Sigmoid colon (tissue), 7 donors: ENCODE data around the gene HNRNPC. TPM values are rescaled to one million over a fixed set of nuclear protein-coding genes. Genes with fewer than 3 reads are reported as not detected.
A peak's percentile ranks its signal among the peaks of the same experiment; 100 is the strongest.
"Not testable (repeated sequence)": the region's sequence is repeated elsewhere in the genome, so short reads cannot be mapped to it uniquely, and the experiment has no call there.

Experiments
- DNase-seq: peaks from one replicate; pipeline ENCODE4 v3.0.0-alpha.2; 2019
- H3K27ac ChIP-seq, 4 donors: fragments of 200-600 bp; sonication (generic); one replicate each; pipeline ENCODE4 v1.5.1; 2016 to 2019; ENCODE audit warnings: mild to moderate bottlenecking in 1 of 4
- H3K27me3 ChIP-seq, 3 donors: fragments of 200-600 bp; sonication (generic); one replicate each; pipeline ENCODE4 v1.5.1; 2019; ENCODE audit warnings: mild to moderate bottlenecking in 1 of 3
- H3K36me3 ChIP-seq, 4 donors: fragments of 200-600 bp; sonication (generic); one replicate each; pipeline ENCODE4 v1.5.1; 2016 to 2019
- H3K4me1 ChIP-seq, 4 donors: fragments of 200-600 bp; sonication (generic); one replicate each; pipeline ENCODE4 v1.5.1; 2017 to 2019
- H3K4me3 ChIP-seq, 4 donors: fragments of 200-600 bp; sonication (generic); one replicate each; pipeline ENCODE4 v1.5.1; 2017 to 2019; ENCODE audit warnings: mild to moderate bottlenecking in 2 of 4, moderate library complexity in 1 of 4
- H3K9me3 ChIP-seq, 4 donors: fragments of 200-600 bp in 3 of 4; sonication (generic) in 3 of 4; one replicate each; pipeline versions ENCODE4 v1.5.1 to v1.6.1; 2013 to 2019
- CTCF ChIP-seq, 4 experiments: fragments of 450-650 bp in 3 of 4; fragments of 200-600 bp in 1 of 4; IDR thresholded peaks; one replicate each; pipeline ENCODE4 v1.5.1; 2016 to 2019; ENCODE audit warnings: antibody characterized with exemption in 4 of 4, mild to moderate bottlenecking in 3 of 4, moderate library complexity in 2 of 4
- EP300 ChIP-seq, 4 donors: sonication (generic); formaldehyde crosslinking; IDR thresholded peaks; one replicate each; pipeline ENCODE4 v1.6.1; 2017; ENCODE audit warnings: antibody characterized with exemption in 4 of 4
- POLR2A ChIP-seq, 2 donors: fragments of 450-650 bp; IDR thresholded peaks; one replicate each; pipeline ENCODE4 v1.6.1; 2016; ENCODE audit warnings: antibody characterized with exemption in 2 of 2, mild to moderate bottlenecking in 2 of 2, moderate library complexity in 2 of 2
- POLR2AphosphoS5 ChIP-seq, 4 donors: sonication (generic); formaldehyde crosslinking; IDR thresholded peaks; one replicate each; pipeline ENCODE4 v1.6.1; 2017; ENCODE audit warnings: antibody characterized with exemption in 4 of 4
- WGBS, 2 donors: extraction: QIAGEN DNeasy Blood & Tissue Kit; methylation state at CpG; one replicate each; pipeline ENCODE4 v1.1.7; 2013; 5-methylcytosine and 5-hydroxymethylcytosine counted together
- intact Hi-C: fragments of 100-400 bp; cut with DNase I; formaldehyde crosslinking; loops from one replicate; pipeline ENCODE4 v1.15.1; 2023
- polyA plus RNA-seq, 3 donors: library from polyadenylated mRNA; stranded (reverse); fragments of 200-250 nt; gene quantifications; one replicate each; pipeline ENCODE4 v1.2.3, GENCODE V29; 2013
- total RNA-seq, 4 donors: library from RNA; depleted of rRNA; stranded (reverse); fragments of >200 nt; gene quantifications; one replicate each; pipeline ENCODE4 v1.1.0, GENCODE V29; 2016
- donor health status: healthy with polysubstance abuse.
- donor health status: Bipolar disorder and iron deficiency.
- donor health status: healthy.

Gene HNRNPC
- total and polyA plus RNA-seq, 7 donors: 365 to 645 (median 419) TPM

GRCh38 chr14:21275261-21275858 is 6.1 kb upstream of the HNRNPC start:
- no peaks in the 10 kb centered on the region for H3K27me3 ChIP-seq
- DNase-seq: no peak
- intact Hi-C loops: no loop called here
- H3K4me3 ChIP-seq: no peak overlapping the region
- H3K4me1 ChIP-seq: no peaks in the 10 kb centered on the region
- no peaks in the 10 kb centered on the region for H3K36me3 ChIP-seq
- no peaks in the 10 kb centered on the region for H3K9me3 ChIP-seq
- TF ChIP-seq POLR2A (IDR thresholded peaks at IDR 0.05) (no peak), POLR2AphosphoS5 (IDR thresholded peaks at IDR 0.05) (no peak), CTCF (IDR thresholded peaks at IDR 0.05) (no peak), EP300 (IDR thresholded peaks at IDR 0.05) (no peak)
- WGBS, 2 donors: 82 to 86% methylated on average over 9 of the region's 9 CpGs
- H3K27ac ChIP-seq: no peak overlapping the region

GRCh38 chr14:21272661-21273060 is 3.4 kb upstream of the HNRNPC start:
- DNase-seq: not testable (repeated sequence)

GRCh38 chr14:21268617-21269251 is 508 bp downstream of the HNRNPC start:
- no peaks in the 10 kb centered on the region for H3K27me3 ChIP-seq
- DNase-seq: no peak
- H3K4me3 ChIP-seq: peak overlapping the region; percentile 81 to 90 (median 88)
- TF ChIP-seq POLR2AphosphoS5 (IDR thresholded peaks at IDR 0.05) (no peak), POLR2A (IDR thresholded peaks at IDR 0.05) (no peak), EP300 (IDR thresholded peaks at IDR 0.05) (no peak), CTCF (IDR thresholded peaks at IDR 0.05) (no peak)
- H3K4me1 ChIP-seq: peaks cover 0 to 52% (median 47%) of the 10 kb centered on the region in 4 donors
- H3K36me3 ChIP-seq: peaks cover 0 to 20% (median 5%) of the 10 kb centered on the region in 4 donors
- no peaks in the 10 kb centered on the region for H3K9me3 ChIP-seq
- WGBS, 2 donors: 0 to 1% methylated on average over 24 of the region's 24 CpGs
- peak overlapping the region; percentile 94 to 99 (median 99) for H3K27ac ChIP-seq
- intact Hi-C loops: loop anchor here (2.0 to 5.0 kb wide), 2 partner anchors 116 to 169 kb away; partner anchors contain the start of gene SUPT16H

More at GRCh38 chr14:21272661-21273060, 3.4 kb upstream of the HNRNPC start:
- H3K4me3 ChIP-seq, intact Hi-C loops, H3K9me3 ChIP-seq, H3K27me3 ChIP-seq, H3K36me3 ChIP-seq, H3K27ac ChIP-seq: not testable (repeated sequence)
- H3K4me1 ChIP-seq: peaks cover 0 to 13% (median 8%) of the 10 kb centered on the region in 4 donors
- WGBS, 2 donors: 96% methylated on average over 17 of the region's 17 CpGs

GRCh38 chr14:21267886-21268616 is 1.2 kb downstream of the HNRNPC start:
- intact Hi-C loops: loop anchor here (2.0 to 5.0 kb wide), 2 partner anchors 117 to 169 kb away; partner anchors contain the start of gene SUPT16H
- H3K27me3 ChIP-seq: no peaks in the 10 kb centered on the region
- no peak for TF ChIP-seq POLR2AphosphoS5 (IDR thresholded peaks at IDR 0.05)
- no peak for TF ChIP-seq CTCF (IDR thresholded peaks at IDR 0.05)
- no peak for TF ChIP-seq POLR2A (IDR thresholded peaks at IDR 0.05)
- no peak for TF ChIP-seq EP300 (IDR thresholded peaks at IDR 0.05)
- H3K9me3 ChIP-seq: no peaks in the 10 kb centered on the region
- WGBS, 2 donors: 0 to 3% methylated on average over 16 of the region's 16 CpGs
- H3K4me1 ChIP-seq: peaks cover 0 to 59% (median 54%) of the 10 kb centered on the region in 4 donors
- peak overlapping the region; percentile 81 to 90 (median 88) for H3K4me3 ChIP-seq
- H3K27ac ChIP-seq: peak overlapping the region; percentile 94 to 99 (median 99)
- peaks cover 0 to 26% (median 5%) of the 10 kb centered on the region in 4 donors for H3K36me3 ChIP-seq
- DNase-seq: no peak

GRCh38 chr14:21267431-21267845 is 1.8 kb downstream of the HNRNPC start:
- H3K27ac ChIP-seq: peak overlapping the region; percentile 94 to 99 (median 99)
- peaks cover 0 to 32% (median 8%) of the 10 kb centered on the region in 4 donors for H3K36me3 ChIP-seq
- intact Hi-C loops: loop anchor here (5.0 kb wide), 1 partner anchor 170 kb away; no protein-coding TSS in a partner anchor
- H3K9me3 ChIP-seq: no peaks in the 10 kb centered on the region
- no peak for TF ChIP-seq EP300 (IDR thresholded peaks at IDR 0.05)
- TF ChIP-seq CTCF (IDR thresholded peaks at IDR 0.05): no peak
- no peak for TF ChIP-seq POLR2A (IDR thresholded peaks at IDR 0.05)
- no peak for TF ChIP-seq POLR2AphosphoS5 (IDR thresholded peaks at IDR 0.05)
- no peak for DNase-seq
- peak overlapping the region; percentile 81 to 90 (median 88) for H3K4me3 ChIP-seq
- WGBS, 2 donors: 1 to 4% methylated on average over 10 of the region's 10 CpGs
- H3K27me3 ChIP-seq: no peaks in the 10 kb centered on the region
- H3K4me1 ChIP-seq: peaks cover 0 to 65% (median 60%) of the 10 kb centered on the region in 4 donors
